Esophagus squamous epithelium (tissue), 5 donors: ENCODE data around the gene MOCS3. TPM values are rescaled to one million over a fixed set of nuclear protein-coding genes. Genes with fewer than 3 reads are reported as not detected.

Experiments
- DNase-seq: peaks from one replicate; lab custom pipeline; 2025; lab: John Stamatoyannopoulos, UW
- H3K27ac ChIP-seq, 4 donors: fragments of 200-600 bp; sonication (generic); one replicate each; pipeline ENCODE4 v1.5.1; 2016 to 2019; ENCODE audit warnings: mild to moderate bottlenecking in 1 of 4
- H3K27me3 ChIP-seq, 4 donors: fragments of 200-600 bp; sonication (generic); 1 replicate in 3 of 4; 2 replicates in 1 of 4; pipeline versions ENCODE4 v1.5.1 to v1.6.0; 2017 to 2021; ENCODE audit warnings: antibody characterized with exemption in 1 of 4
- H3K36me3 ChIP-seq, 3 donors: fragments of 200-600 bp; sonication (generic); one replicate each; pipeline ENCODE4 v1.5.1; 2016 to 2019
- H3K4me1 ChIP-seq, 3 donors: fragments of 200-600 bp; sonication (generic); one replicate each; pipeline ENCODE4 v1.5.1; 2017 to 2019
- H3K4me3 ChIP-seq, 4 donors: fragments of 200-600 bp; sonication (generic); 1 replicate in 3 of 4; 2 replicates in 1 of 4; pipeline ENCODE4 v1.5.1; 2016 to 2019; ENCODE audit warnings: mild to moderate bottlenecking in 2 of 4, moderate library complexity in 1 of 4
- H3K9me3 ChIP-seq, 3 donors: fragments of 200-600 bp; sonication (generic); one replicate each; pipeline ENCODE4 v1.5.1; 2016 to 2019
- POLR2A ChIP-seq, 4 donors: fragments of 450-650 bp; IDR thresholded peaks; one replicate each; pipeline ENCODE4 v1.6.1; 2017; ENCODE audit warnings: antibody characterized with exemption in 4 of 4, mild to moderate bottlenecking in 4 of 4, moderate library complexity in 3 of 4
- WGBS, 2 donors: methylation state at CpG; one replicate each; pipeline ENCODE4 v1.1.5; 2018; 5-methylcytosine and 5-hydroxymethylcytosine counted together
- intact Hi-C: fragments of 100-400 bp; cut with DNase I; formaldehyde crosslinking; loops from one replicate; pipeline ENCODE4 v1.15.0; 2022
- total RNA-seq, 4 donors: library from RNA; depleted of rRNA; stranded (reverse); fragments of >200 nt; gene quantifications; one replicate each; pipeline ENCODE4 v1.1.0, GENCODE V29; 2016
- TF ChIP-seq, protein P1 (sequence below), 6 experiments: fragments of 450-650 bp in 4 of 6; fragments of 200-600 bp in 2 of 6; sonication (generic) in 2 of 6; IDR thresholded peaks; one replicate each; pipeline ENCODE4 v1.5.1; 2016 to 2019; ENCODE audit warnings: antibody characterized with exemption in 6 of 6, mild to moderate bottlenecking in 4 of 6, moderate library complexity in 4 of 6
- donor health status: DM: yes; HTN: yes; CAD: no.

The MOCS3 gene
- total RNA-seq, 4 donors from 2014 or later = 4.1 to 6.7 (median 5.4) TPM

DNA sequence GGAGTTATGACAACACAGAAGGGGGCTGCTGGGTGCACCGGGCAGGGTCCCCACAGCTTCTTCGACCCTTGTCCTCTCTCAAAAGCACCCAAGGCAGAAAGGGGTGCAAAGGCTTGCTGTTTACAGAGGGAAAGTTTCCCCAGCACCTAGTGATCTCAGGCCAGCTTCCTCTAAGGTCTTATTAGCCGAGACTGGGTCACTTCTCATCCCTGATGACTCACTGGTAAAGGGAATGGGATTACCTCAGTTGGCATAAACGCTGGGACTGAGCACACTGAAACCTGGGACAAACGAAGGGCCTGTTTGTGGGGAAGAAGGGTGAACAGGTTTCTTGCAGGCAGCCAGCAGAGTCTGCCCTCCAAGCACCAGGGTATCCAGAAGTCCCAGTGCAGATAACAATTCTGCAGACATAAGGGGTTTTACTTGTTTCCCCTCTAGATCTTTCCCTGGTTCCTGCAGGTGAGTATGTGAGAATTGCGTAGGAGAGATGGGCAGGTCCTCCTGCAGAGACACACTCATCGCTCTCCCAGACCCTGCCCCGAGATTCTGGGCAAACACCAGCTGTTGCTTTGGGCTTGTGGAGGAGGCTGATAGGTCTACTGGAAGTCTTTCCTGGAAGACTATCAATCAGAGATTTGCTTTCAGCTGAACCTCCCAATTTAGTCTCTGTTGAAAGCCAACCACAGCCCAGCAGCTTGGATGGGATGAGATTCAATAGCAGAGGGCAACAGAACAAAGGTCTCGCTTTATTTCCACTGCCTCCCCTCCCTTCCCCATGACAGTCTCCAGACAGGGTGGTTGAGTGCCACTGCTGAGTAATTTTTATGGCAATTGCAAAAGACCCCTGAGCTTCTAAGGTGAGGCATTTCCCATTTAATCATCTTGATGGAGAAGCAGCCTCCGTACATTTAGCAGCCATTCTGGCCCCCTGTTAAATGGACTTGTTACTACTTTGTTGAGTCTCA lies 38.6 kb downstream of the MOCS3 start:
- no peaks in the 10 kb centered on the region for H3K36me3 ChIP-seq
- TF ChIP-seq, protein P1, sequence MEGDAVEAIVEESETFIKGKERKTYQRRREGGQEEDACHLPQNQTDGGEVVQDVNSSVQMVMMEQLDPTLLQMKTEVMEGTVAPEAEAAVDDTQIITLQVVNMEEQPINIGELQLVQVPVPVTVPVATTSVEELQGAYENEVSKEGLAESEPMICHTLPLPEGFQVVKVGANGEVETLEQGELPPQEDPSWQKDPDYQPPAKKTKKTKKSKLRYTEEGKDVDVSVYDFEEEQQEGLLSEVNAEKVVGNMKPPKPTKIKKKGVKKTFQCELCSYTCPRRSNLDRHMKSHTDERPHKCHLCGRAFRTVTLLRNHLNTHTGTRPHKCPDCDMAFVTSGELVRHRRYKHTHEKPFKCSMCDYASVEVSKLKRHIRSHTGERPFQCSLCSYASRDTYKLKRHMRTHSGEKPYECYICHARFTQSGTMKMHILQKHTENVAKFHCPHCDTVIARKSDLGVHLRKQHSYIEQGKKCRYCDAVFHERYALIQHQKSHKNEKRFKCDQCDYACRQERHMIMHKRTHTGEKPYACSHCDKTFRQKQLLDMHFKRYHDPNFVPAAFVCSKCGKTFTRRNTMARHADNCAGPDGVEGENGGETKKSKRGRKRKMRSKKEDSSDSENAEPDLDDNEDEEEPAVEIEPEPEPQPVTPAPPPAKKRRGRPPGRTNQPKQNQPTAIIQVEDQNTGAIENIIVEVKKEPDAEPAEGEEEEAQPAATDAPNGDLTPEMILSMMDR (IDR thresholded peaks at IDR 0.05) = no peak
- no peak for TF ChIP-seq POLR2A (IDR thresholded peaks at IDR 0.05)
- intact Hi-C loops = loop anchor here (5.0 kb wide), 1 partner anchor 310 kb away; no protein-coding TSS in a partner anchor
- peaks cover 4 to 9% (median 6%) of the 10 kb centered on the region in 3 donors for H3K4me1 ChIP-seq
- H3K9me3 ChIP-seq = no peaks in the 10 kb centered on the region
- H3K27me3 ChIP-seq = peaks cover 0 to 28% (median 0%) of the 10 kb centered on the region in 4 donors
- 37 to 60% methylated on average over 9 to 10 of the region's 10 CpGs for whole genome bisulfite sequencing, 2 donors
- DNase-seq = no peak
- H3K4me3 ChIP-seq = no peak overlapping the region
- no peak overlapping the region for H3K27ac ChIP-seq

DNA sequence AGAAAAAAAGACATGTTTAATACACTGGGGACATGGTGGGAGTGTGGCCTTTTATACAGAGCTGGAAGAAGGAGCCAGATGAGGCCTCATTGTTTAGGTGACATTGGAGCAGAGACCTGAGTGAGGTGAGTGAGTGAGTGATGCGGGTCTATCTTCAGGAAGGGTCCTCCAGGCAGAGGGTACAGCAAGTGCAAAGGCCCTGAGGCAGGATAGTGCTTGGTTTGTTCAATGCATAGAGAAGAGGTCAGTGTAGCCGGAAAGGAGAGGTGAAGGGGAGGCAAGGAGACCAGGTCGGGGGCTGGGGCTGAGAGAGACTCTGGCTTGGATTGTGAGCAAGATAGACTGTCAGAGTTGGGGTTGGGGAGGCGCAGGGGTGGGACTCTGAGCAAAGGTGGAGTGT lies 40.7 kb downstream of the MOCS3 start:
- H3K9me3 ChIP-seq = no peaks in the 10 kb centered on the region
- no peak for DNase-seq
- intact Hi-C loops = loop anchor here (5.0 kb wide), 1 partner anchor 308 kb away; no protein-coding TSS in a partner anchor
- whole genome bisulfite sequencing, 2 donors = 80 to 86% methylated on average over 4 of the region's 4 CpGs
- TF ChIP-seq, protein P1 (IDR thresholded peaks at IDR 0.05) = no peak
- TF ChIP-seq POLR2A (IDR thresholded peaks at IDR 0.05) = no peak
- no peak overlapping the region for H3K27ac ChIP-seq
- H3K4me1 ChIP-seq = no peaks in the 10 kb centered on the region
- no peak overlapping the region for H3K4me3 ChIP-seq
- peaks cover 0 to 33% (median 0%) of the 10 kb centered on the region in 4 donors for H3K27me3 ChIP-seq
- H3K36me3 ChIP-seq = no peaks in the 10 kb centered on the region

DNA sequence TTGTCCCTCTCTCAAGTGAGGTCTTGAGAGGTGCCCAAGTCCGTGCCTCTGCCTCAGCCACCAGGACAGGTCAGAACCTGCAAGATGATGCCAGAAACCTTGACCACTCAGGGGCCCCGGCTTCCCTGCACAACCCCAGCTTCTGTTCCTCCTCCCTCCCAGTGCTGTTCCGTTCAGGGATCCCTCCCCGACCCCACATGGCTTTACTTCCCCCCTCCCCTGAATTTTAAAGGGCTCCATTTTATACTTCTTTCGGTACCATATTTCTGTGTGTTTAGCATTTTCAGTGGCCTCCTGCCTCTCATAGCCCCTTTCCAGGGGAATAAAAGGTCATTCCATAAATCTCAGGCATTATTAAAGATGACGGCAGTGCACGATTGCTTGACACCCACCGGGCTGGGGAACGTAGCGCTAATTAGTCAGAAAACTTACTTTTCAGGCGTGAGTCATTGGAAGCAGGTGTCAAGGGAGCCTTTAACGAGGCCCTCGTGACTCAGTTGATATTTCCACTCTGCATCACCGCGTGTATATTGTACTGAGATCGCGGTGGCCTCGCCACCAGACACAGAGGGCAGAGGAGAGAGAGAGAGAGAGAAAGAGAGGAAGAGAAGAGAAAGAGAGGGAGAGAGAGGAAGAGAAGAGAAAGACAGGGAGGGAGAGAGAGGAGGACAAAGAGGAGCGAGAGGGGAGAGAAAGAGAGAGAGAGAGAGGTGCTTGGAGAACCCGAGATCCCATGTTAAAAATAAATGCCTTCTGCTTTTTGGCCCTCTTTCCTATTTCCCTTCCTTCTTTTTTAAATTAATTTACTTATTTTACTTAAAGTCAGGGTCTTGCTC lies 43.0 kb downstream of the MOCS3 start:
- WGBS, 2 donors = 73 to 79% methylated on average over 19 of the region's 20 CpGs
- intact Hi-C loops = no loop called here
- H3K27me3 ChIP-seq = peaks cover 0 to 35% (median 0%) of the 10 kb centered on the region in 4 donors

DNA sequence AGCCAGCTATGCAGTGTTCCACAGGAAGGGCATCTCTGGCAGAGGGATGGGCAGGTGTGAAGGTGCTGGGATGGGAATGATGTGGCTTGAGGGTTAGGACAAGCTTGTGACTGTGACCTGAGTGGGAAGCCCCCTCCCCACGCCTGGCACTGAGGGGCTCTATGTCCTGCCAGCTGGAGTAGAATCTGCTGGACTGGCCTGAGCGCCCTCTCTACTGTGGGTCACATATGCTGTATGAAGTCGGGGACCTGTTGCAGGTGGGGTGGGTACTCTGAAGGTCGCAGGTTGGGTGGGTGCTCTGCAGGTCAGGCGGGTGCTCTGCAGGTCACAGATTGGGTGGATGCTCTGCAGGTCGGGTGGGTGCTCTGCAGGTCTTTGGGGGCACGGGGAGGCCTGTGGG lies 44.0 kb downstream of the MOCS3 start:
- WGBS, 2 donors = 79 to 87% methylated on average over 5 to 6 of the region's 7 CpGs
- Histone ChIP-seq H3K9me3 (no peaks in the 10 kb centered on the region), H3K27ac (no peak overlapping the region), H3K4me3 (no peak overlapping the region), H3K27me3 (peaks cover 0 to 32% (median 0%) of the 10 kb centered on the region in 4 donors), H3K36me3 (no peaks in the 10 kb centered on the region), H3K4me1 (no peaks in the 10 kb centered on the region)
- no peak for DNase-seq
- no peak for TF ChIP-seq POLR2A (IDR thresholded peaks at IDR 0.05)
- TF ChIP-seq, protein P1 (IDR thresholded peaks at IDR 0.05) = no peak
- intact Hi-C loops = no loop called here

More for the DNA sequence above, 43.0 kb downstream of the MOCS3 start:
- H3K4me1 ChIP-seq = no peaks in the 10 kb centered on the region
- DNase-seq = no peak
- no peaks in the 10 kb centered on the region for H3K9me3 ChIP-seq
- TF ChIP-seq POLR2A (IDR thresholded peaks at IDR 0.05) = no peak
- TF ChIP-seq, protein P1 (IDR thresholded peaks at IDR 0.05) = no peak
- H3K27ac ChIP-seq = no peak overlapping the region
- no peaks in the 10 kb centered on the region for H3K36me3 ChIP-seq
- no peak overlapping the region for H3K4me3 ChIP-seq
